ENCODE results near the gene DUSP22.

GRCh38 chr6:365835-366234 is 73.5 kb downstream of the DUSP22 start:
- TF ChIP-seq POLR2A (IDR thresholded peaks at IDR 0.05) (no peak), CTCF (IDR thresholded peaks at IDR 0.05) (no peak)
